ENCODE data around the gene RNF212B. TPM values are rescaled to one million over a fixed set of nuclear protein-coding genes. Genes with fewer than 3 reads are reported as not detected.

RNF212B gene
- total and polyA plus RNA-seq, 11 donors: not detected

- no peak for ATAC-seq
- intact Hi-C loops (cut with DNase I): no loop called here
- H3K36me3 ChIP-seq: no peaks in the 10 kb centered on the region
- peaks cover 0 to 10% (median 0%) of the 10 kb centered on the region in 9 donors for H3K27me3 ChIP-seq
- no peak overlapping the region for H3K27ac ChIP-seq
- H3K4me1 ChIP-seq: no peaks in the 10 kb centered on the region
- WGBS, 4 donors: 84 to 86% (median 86%) methylated on average over 6 of the region's 6 CpGs
- DNase-seq: no peak
- no peaks in the 10 kb centered on the region for H3K9me3 ChIP-seq
- H3K4me3 ChIP-seq: no peak overlapping the region
- TF ChIP-seq CTCF (IDR thresholded peaks at IDR 0.05) (no peak), POLR2A (IDR thresholded peaks at IDR 0.05) (no peak)
Measured at GRCh38 chr14:23249824-23250223, 12.1 kb downstream of the RNF212B start.

DNA sequence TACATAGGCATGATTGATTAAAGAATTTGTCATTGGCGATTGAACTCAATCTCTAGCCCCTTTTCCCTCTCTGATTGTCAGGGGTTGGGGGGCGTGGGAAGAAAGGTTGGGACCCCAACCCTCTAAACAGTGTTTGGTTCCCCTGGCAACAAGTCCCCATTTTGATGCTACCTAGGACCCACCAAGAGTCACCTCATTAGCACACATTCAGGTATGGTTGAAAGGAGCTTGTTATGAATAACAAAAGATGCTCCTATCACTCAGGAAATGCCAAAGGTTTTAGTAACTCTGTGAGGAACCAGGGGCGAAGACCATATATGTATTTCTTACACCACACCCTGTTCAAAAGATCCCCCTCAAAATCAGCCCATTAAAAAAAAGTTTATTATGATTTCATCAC is 14.3 kb downstream of the RNF212B start:
- DNase-seq: no peak
- TF ChIP-seq POLR2A (IDR thresholded peaks at IDR 0.05): no peak
- no peak for TF ChIP-seq CTCF (IDR thresholded peaks at IDR 0.05)
- no peak overlapping the region for H3K4me3 ChIP-seq
- H3K27me3 ChIP-seq: peaks cover 0 to 10% (median 0%) of the 10 kb centered on the region in 9 donors
- intact Hi-C loops (cut with DNase I): no loop called here
- no peak overlapping the region for H3K27ac ChIP-seq
- ATAC-seq: no peak
- no peaks in the 10 kb centered on the region for H3K9me3 ChIP-seq
- WGBS, 4 donors: 32 to 56% (median 47%) methylated on average over 3 of the region's 3 CpGs
- no peaks in the 10 kb centered on the region for H3K36me3 ChIP-seq
- H3K4me1 ChIP-seq: no peaks in the 10 kb centered on the region

GRCh38 chr14:23252420-23253333 is 14.9 kb downstream of the RNF212B start:
- no peak overlapping the region for H3K27ac ChIP-seq
- no peaks in the 10 kb centered on the region for H3K36me3 ChIP-seq
- DNase-seq (no peak), ATAC-seq (no peak)
- WGBS, 4 donors: 54 to 62% (median 61%) methylated on average over 4 of the region's 4 CpGs
- peaks cover 0 to 10% (median 0%) of the 10 kb centered on the region in 9 donors for H3K27me3 ChIP-seq
- H3K4me1 ChIP-seq: no peaks in the 10 kb centered on the region
- intact Hi-C loops (cut with DNase I): no loop called here
- H3K9me3 ChIP-seq: no peaks in the 10 kb centered on the region
- H3K4me3 ChIP-seq: no peak overlapping the region
- no peak for TF ChIP-seq CTCF (IDR thresholded peaks at IDR 0.05)
- TF ChIP-seq POLR2A (IDR thresholded peaks at IDR 0.05): no peak

DNA sequence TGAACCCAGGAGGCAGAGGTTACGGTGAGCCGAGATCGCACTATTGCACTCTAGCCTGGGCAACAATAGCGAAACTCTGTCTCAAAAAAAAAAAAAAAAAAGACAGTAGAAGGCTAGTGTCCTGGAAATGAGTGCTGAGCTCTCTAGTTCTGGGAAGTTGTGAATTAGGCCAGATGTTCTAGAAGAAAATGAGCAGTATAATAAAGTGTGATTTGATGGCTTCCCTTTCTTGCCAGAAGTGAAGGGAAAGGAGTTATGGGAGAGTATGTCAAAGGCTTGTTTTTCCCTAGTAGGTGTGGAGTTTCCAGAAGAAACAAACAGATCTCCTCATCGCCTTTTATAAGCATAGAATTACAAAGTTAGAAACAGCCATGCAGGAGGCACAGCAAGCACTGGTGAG is 20.5 kb downstream of the RNF212B start:
- TF ChIP-seq POLR2A (IDR thresholded peaks at IDR 0.05) (no peak), CTCF (IDR thresholded peaks at IDR 0.05) (no peak)
- DNase-seq (no peak), ATAC-seq (no peak)
- no peaks in the 10 kb centered on the region for H3K36me3 ChIP-seq
- 88 to 95% (median 92%) methylated on average over 5 of the region's 5 CpGs for WGBS, 4 donors
- no peaks in the 10 kb centered on the region for H3K9me3 ChIP-seq
- intact Hi-C loops (cut with DNase I): no loop called here
- H3K27me3 ChIP-seq: peaks cover 0 to 18% (median 4%) of the 10 kb centered on the region in 9 donors
- no peaks in the 10 kb centered on the region for H3K4me1 ChIP-seq
- no peak overlapping the region for H3K27ac ChIP-seq
- no peak overlapping the region for H3K4me3 ChIP-seq

All from heart left ventricle (tissue), 16 donors.